WTC11 (cell line): ENCODE results near the gene LCTL. TPM values are rescaled to one million over a fixed set of nuclear protein-coding genes. Genes with fewer than 3 reads are reported as not detected.

ENCODE experiments used
- ATAC-seq: fragments of 200-7000 bp; cut with Tn5 transposase; 2 replicates; pipeline ENCODE4 v1.10.0; 2021; ENCODE audit warnings: mild to moderate bottlenecking, moderate library complexity
- CTCF ChIA-PET: fragments of 300-600 bp; sonication (Branson Sonifier 250); formaldehyde crosslinking; loops from one replicate; lab custom pipeline; 2021; ENCODE audit warnings: antibody characterized with exemption; lab: Charles Lee
- POLR2A ChIA-PET: fragments of 350-600 bp; sonication (Branson Sonifier 250); formaldehyde crosslinking; loops from one replicate; lab custom pipeline; 2021; ENCODE audit warnings: antibody characterized with exemption; lab: Charles Lee
- DNase-seq: peaks from one replicate; pipeline ENCODE4 v3.0.0; 2021; ENCODE audit warnings: low spot score
- H3K27ac Mint-ChIP-seq: 2 replicates; pipeline ENCODE4 v1.8.0; 2021; ENCODE audit warnings: mixed read lengths
- H3K27me3 Mint-ChIP-seq: 2 replicates; pipeline ENCODE4 v1.8.0; 2021; ENCODE audit warnings: low read depth, mild to moderate bottlenecking, moderate library complexity, mixed read lengths
- H3K36me3 Mint-ChIP-seq: 2 replicates; pipeline ENCODE4 v1.8.0; 2021; ENCODE audit warnings: mixed read lengths
- H3K4me1 Mint-ChIP-seq: 2 replicates; pipeline ENCODE4 v1.8.0; 2022; ENCODE audit warnings: mixed read lengths
- H3K4me3 Mint-ChIP-seq: 2 replicates; pipeline ENCODE4 v1.8.0; 2021; ENCODE audit warnings: mild to moderate bottlenecking, moderate library complexity, mixed read lengths
- H3K9me3 Mint-ChIP-seq: 2 replicates; pipeline ENCODE4 v1.8.0; 2021; ENCODE audit warnings: mixed read lengths
- ATF3 ChIP-seq: sonication (generic); formaldehyde crosslinking; conservative IDR thresholded peaks from 2 replicates; pipeline ENCODE4 v1.8.1; 2022; ENCODE audit warnings: mild to moderate bottlenecking, missing genetic modification reagents
- ATF6 ChIP-seq: sonication (generic); formaldehyde crosslinking; IDR thresholded peaks from 2 replicates; pipeline ENCODE4 v1.8.1; 2023; ENCODE audit warnings: mild to moderate bottlenecking, missing genetic modification reagents
- CREM ChIP-seq: sonication (generic); formaldehyde crosslinking; IDR thresholded peaks from 2 replicates; pipeline ENCODE4 v1.8.1; 2022; ENCODE audit warnings: mild to moderate bottlenecking, missing genetic modification reagents, moderate library complexity
- CTCF ChIP-seq: fragments of 200-600 bp; IDR thresholded peaks from 2 replicates; pipeline ENCODE4 v1.8.0; 2022; ENCODE audit warnings: antibody characterized with exemption
- E2F4 ChIP-seq: sonication (generic); formaldehyde crosslinking; IDR thresholded peaks from 2 replicates; pipeline ENCODE4 v1.8.1; 2022; ENCODE audit warnings: low read depth, mild to moderate bottlenecking, moderate library complexity, missing genetic modification reagents, borderline replicate concordance
- ERG ChIP-seq: fragments of 250-450 bp; sonication (Bioruptor Pico); IDR thresholded peaks from 2 replicates; pipeline ENCODE4 v1.8.0; 2021; ENCODE audit warnings: mild to moderate bottlenecking
- HMGA2 ChIP-seq: fragments of 250-450 bp; sonication (Bioruptor Pico); IDR thresholded peaks from 2 replicates; pipeline ENCODE4 v1.4.0; 2021; ENCODE audit warnings: mild to moderate bottlenecking, moderate library complexity
- HMGXB4 ChIP-seq: sonication (generic); formaldehyde crosslinking; IDR thresholded peaks from 2 replicates; pipeline ENCODE4 v1.8.1; 2023; ENCODE audit warnings: mild to moderate bottlenecking, moderate library complexity, missing genetic modification reagents
- KAT7 ChIP-seq: sonication (generic); formaldehyde crosslinking; IDR thresholded peaks from 2 replicates; pipeline ENCODE4 v1.8.1; 2023; ENCODE audit warnings: missing genetic modification reagents, mild to moderate bottlenecking, borderline replicate concordance
- NR1H2 ChIP-seq: sonication (generic); formaldehyde crosslinking; IDR thresholded peaks from 2 replicates; pipeline ENCODE4 v1.9.0; 2021; ENCODE audit warnings: mild to moderate bottlenecking, moderate library complexity, missing genetic modification reagents
- ZBTB43 ChIP-seq: sonication (generic); formaldehyde crosslinking; IDR thresholded peaks from 2 replicates; pipeline ENCODE4 v1.8.1; 2023; ENCODE audit warnings: mild to moderate bottlenecking, missing genetic modification reagents
- ZNF281 ChIP-seq: sonication (generic); formaldehyde crosslinking; IDR thresholded peaks from 2 replicates; pipeline ENCODE4 v1.8.0; 2023; ENCODE audit warnings: mild to moderate bottlenecking, missing genetic modification reagents
- ZNF317 ChIP-seq: sonication (generic); formaldehyde crosslinking; IDR thresholded peaks from 2 replicates; pipeline ENCODE4 v1.8.1; 2023; ENCODE audit warnings: low read depth, mild to moderate bottlenecking, moderate library complexity, missing genetic modification reagents, borderline replicate concordance
- total RNA-seq: library from RNA; stranded (reverse); gene quantifications from 3 replicates; pipeline ENCODE4 v1.2.3, GENCODE V29; 2021

The LCTL gene
- total RNA-seq, 1 experiment from 2014 or later: 2.2 TPM

GRCh38 chr15:66592505-66593218 lies 26.9 kb upstream of the LCTL start:
- no peaks in the 10 kb centered on the region for H3K36me3 Mint-ChIP-seq
- TF ChIP-seq E2F4 (CRISPR knock-in tag) (no peak), ZBTB43 (CRISPR knock-in tag) (no peak), ERG (no peak), ATF6 (CRISPR knock-in tag) (no peak)
- no peaks in the 10 kb centered on the region for H3K9me3 Mint-ChIP-seq
- H3K4me1 Mint-ChIP-seq: peaks cover 11% of the 10 kb centered on the region
- no peaks in the 10 kb centered on the region for H3K27me3 Mint-ChIP-seq
- no peak overlapping the region for H3K27ac Mint-ChIP-seq
- POLR2A ChIA-PET: no interaction called here
- ATAC-seq (no peak), DNase-seq (no peak)
- CTCF ChIA-PET: interaction anchor here (2.8 kb wide), 1 partner anchor 26 kb away, joined by 7 read pairs; no protein-coding TSS in a partner anchor
- no peak overlapping the region for H3K4me3 Mint-ChIP-seq

GRCh38 chr15:66591322-66591862 lies 25.6 kb upstream of the LCTL start:
- H3K36me3 Mint-ChIP-seq: no peaks in the 10 kb centered on the region
- CTCF ChIA-PET: no interaction called here
- no peak overlapping the region for H3K27ac Mint-ChIP-seq
- POLR2A ChIA-PET: no interaction called here
- no peaks in the 10 kb centered on the region for H3K9me3 Mint-ChIP-seq
- no peaks in the 10 kb centered on the region for H3K27me3 Mint-ChIP-seq
- ATAC-seq (no peak), DNase-seq (no peak)
- H3K4me3 Mint-ChIP-seq: no peak overlapping the region
- peaks cover 20% of the 10 kb centered on the region for H3K4me1 Mint-ChIP-seq
- TF ChIP-seq KAT7 (CRISPR knock-in tag) (no peak), ZNF281 (CRISPR knock-in tag) (no peak), ZNF317 (CRISPR knock-in tag) (no peak), E2F4 (CRISPR knock-in tag) (no peak), ERG (no peak), ATF3 (no peak), HMGA2 (no peak), CTCF (no peak), HMGXB4 (CRISPR knock-in tag) (no peak), NR1H2 (CRISPR knock-in tag) (no peak), CREM (CRISPR knock-in tag) (no peak)
